Panc1 (cell line): ENCODE data around the gene LRRC10B. TPM values are rescaled to one million over a fixed set of nuclear protein-coding genes. Genes with fewer than 3 reads are reported as not detected.

Source experiments
- ATAC-seq: fragments of 200-7000 bp; cut with Tn5 transposase; 2 replicates; pipeline ENCODE4 v1.9.1; 2020; ENCODE audit warnings: mild to moderate bottlenecking, moderate library complexity
- BruUV-seq: library from RNA; stranded (reverse); fragments of 400-500 nt; replicated peaks from 2 replicates; lab custom pipeline; 2021; lab: Mats Ljungman, UMichigan
- CTCF ChIA-PET: fragments of 300-600 bp; sonication (Branson Sonifier 250); formaldehyde crosslinking; loops from one replicate; lab custom pipeline; 2022; ENCODE audit warnings: antibody characterized with exemption; lab: Charles Lee
- POLR2A ChIA-PET: fragments of 300-600 bp; sonication (Branson Sonifier 250); formaldehyde crosslinking; loops from one replicate; lab custom pipeline; 2022; ENCODE audit warnings: antibody characterized with exemption; lab: Charles Lee
- DNase-seq: peaks from one replicate; pipeline ENCODE4 v3.0.0-alpha.2; 2010; ENCODE audit warnings: low read depth, low spot score
- H3K27ac ChIP-seq: 2 replicates; pipeline ENCODE4 v1.5.1; 2011; ENCODE audit warnings: mild to moderate bottlenecking, low read length, inconsistent platforms
- H3K27me3 ChIP-seq: fragments of 200-500 bp; sonication (Bioruptor generic); 2 replicates; pipeline ENCODE4 v1.6.0; 2014; ENCODE audit warnings: low read length, inconsistent platforms; ENCODE audit not compliant: control insufficient read depth, insufficient read depth
- H3K36me3 ChIP-seq: fragments of 200-500 bp; sonication (Bioruptor generic); 2 replicates; pipeline ENCODE4 v1.5.1; 2014; ENCODE audit warnings: inconsistent platforms, mild to moderate bottlenecking, low read length, moderate library complexity; ENCODE audit not compliant: control insufficient read depth, insufficient read depth
- H3K4me1 ChIP-seq: 2 replicates; pipeline ENCODE4 v1.5.1; 2011; ENCODE audit warnings: inconsistent platforms, mild to moderate bottlenecking, low read length, moderate library complexity; ENCODE audit not compliant: control insufficient read depth, insufficient read depth
- H3K4me3 ChIP-seq, 2 experiments: 2 replicates each; pipeline ENCODE4 v1.5.1; 2011 to 2012; ENCODE audit warnings: low read depth in 2 of 2, low read length in 2 of 2, mild to moderate bottlenecking in 2 of 2, inconsistent platforms in 1 of 2, moderate library complexity in 1 of 2
- H3K9me3 ChIP-seq: fragments of 200-500 bp; sonication (Bioruptor generic); 2 replicates; pipeline ENCODE4 v1.5.1; 2014; ENCODE audit warnings: low read depth, mild to moderate bottlenecking, inconsistent platforms, low read length, moderate library complexity; ENCODE audit not compliant: control insufficient read depth, insufficient read depth
- CTCF ChIP-seq: fragments of 450-650 bp; IDR thresholded peaks from 2 replicates; pipeline ENCODE4 v1.5.1; 2017; ENCODE audit warnings: mild to moderate bottlenecking
- POLR2AphosphoS5 ChIP-seq: IDR thresholded peaks from 2 replicates; pipeline ENCODE4 v1.6.1; 2012; ENCODE audit warnings: mild to moderate bottlenecking, low read depth, low read length, moderate library complexity
- REST ChIP-seq, 2 experiments: IDR thresholded peaks; 2 replicates each; pipeline ENCODE4 v1.6.1; 2011 to 2012; ENCODE audit warnings: low read depth in 2 of 2, control low read depth in 1 of 2, low read length in 1 of 2, mild to moderate bottlenecking in 1 of 2, moderate library complexity in 1 of 2; ENCODE audit not compliant: insufficient read depth in 1 of 2
- SIN3A ChIP-seq: IDR thresholded peaks from 2 replicates; pipeline ENCODE4 v1.6.1; 2012; ENCODE audit warnings: low read depth, mild to moderate bottlenecking, low read length, moderate library complexity, borderline replicate concordance; ENCODE audit not compliant: insufficient read depth
- TCF7L2 ChIP-seq: IDR thresholded peaks from 2 replicates; pipeline ENCODE4 v1.6.1; 2011; ENCODE audit warnings: mild to moderate bottlenecking, low read depth, low read length, inconsistent platforms
- in situ Hi-C: cut with HindIII; loops from 2 replicates; pipeline ENCODE4 v1.10.0; 2016; ENCODE audit warnings: low sequenced_read_pairs, low pct_unique_long_range_greater_than_20kb
- intact Hi-C: fragments of 100-400 bp; cut with micrococcal nuclease; formaldehyde crosslinking; loops from one replicate; pipeline ENCODE4 v1.10.0; 2022; ENCODE audit not compliant: unreplicated experiment
- total RNA-seq: library from RNA; stranded (reverse); gene quantifications from one replicate; pipeline ENCODE4 v1.2.1, GENCODE V29; 2021; ENCODE audit not compliant: unreplicated experiment

LRRC10B gene
- total RNA-seq, 1 experiment from 2014 or later, result 0.23 TPM

GRCh38 chr11:61545921-61546320, 37.4 kb downstream of the LRRC10B start:
- ChIA-PET CTCF (no interaction called here), POLR2A (no interaction called here)

GRCh38 chr11:61546663-61547062, 38.1 kb downstream of the LRRC10B start:
- Histone ChIP-seq H3K27ac (no peak overlapping the region), H3K4me1 (peaks cover 1% of the 10 kb centered on the region), H3K9me3 (no peaks in the 10 kb centered on the region), H3K36me3 (no peaks in the 10 kb centered on the region), H3K4me3 (no peak overlapping the region), H3K27me3 (no peaks in the 10 kb centered on the region)
- ATAC-seq (no peak), DNase-seq (no peak)
- intact Hi-C loops (no loop called here), in situ Hi-C loops (no loop called here)
- ChIA-PET CTCF (no interaction called here), POLR2A (no interaction called here)
- no TSS peak for BruUV-seq
- TF ChIP-seq POLR2AphosphoS5 (no peak), REST (IDR thresholded peaks at IDR 0.05; ENCODE audit: insufficient read depth in 1 of 2, low read depth in 2 of 2, low read length in 1 of 2) (no peak), SIN3A (no peak), TCF7L2 (no peak), CTCF (no peak)

More at GRCh38 chr11:61545921-61546320, 37.4 kb downstream of the LRRC10B start:
- no peak for ATAC-seq
- no peak for DNase-seq
- in situ Hi-C loops, result no loop called here
- H3K27ac ChIP-seq, result no peak overlapping the region
- intact Hi-C loops, result no loop called here
- H3K4me1 ChIP-seq, result no peaks in the 10 kb centered on the region; the same call in 1 of the 2 replicates
- TF ChIP-seq TCF7L2 (no peak), REST (IDR thresholded peaks at IDR 0.05; ENCODE audit: insufficient read depth in 1 of 2, low read depth in 2 of 2, low read length in 1 of 2) (no peak), SIN3A (no peak), POLR2AphosphoS5 (no peak)
- H3K9me3 ChIP-seq, result no peaks in the 10 kb centered on the region
- no peak overlapping the region for H3K4me3 ChIP-seq
- BruUV-seq, result no TSS peak
- H3K27me3 ChIP-seq, result no peaks in the 10 kb centered on the region
- H3K36me3 ChIP-seq, result no peaks in the 10 kb centered on the region
